Measurements from ENCODE around the gene EYA4. TPM values are rescaled to one million over a fixed set of nuclear protein-coding genes. Genes with fewer than 3 reads are reported as not detected.
A peak's percentile ranks its signal among the peaks of the same experiment; 100 is the strongest.

Gene EYA4
- polyA plus RNA-seq, 1 donor = 0.21 TPM

DNA sequence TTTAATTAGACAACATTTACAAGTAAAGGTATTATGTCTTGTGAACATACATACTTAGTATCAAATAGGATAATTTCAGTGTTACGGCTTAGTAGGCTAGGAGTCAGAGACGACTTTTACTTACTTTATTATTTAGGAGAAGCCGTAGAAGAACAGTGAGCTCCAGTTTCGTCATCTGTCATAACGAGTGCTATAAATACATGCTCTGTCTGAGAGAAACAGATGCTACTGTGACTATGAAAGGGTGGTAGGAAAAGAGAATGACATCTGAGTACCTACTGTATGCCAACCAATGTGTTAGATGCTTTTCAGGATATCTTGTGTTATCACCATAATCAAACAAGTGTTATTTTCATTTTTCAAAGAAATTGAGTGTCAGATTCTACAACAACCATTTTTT lies 119.0 kb downstream of the EYA4 start:
- H3K4me3 ChIP-seq (ENCODE audit: low read length) = no peak overlapping the region
- H3K9me3 ChIP-seq (ENCODE audit: control insufficient read depth, low read depth, low read length) = no peaks in the 10 kb centered on the region
- H3K36me3 ChIP-seq (ENCODE audit: control insufficient read depth, insufficient read depth, low read length) = no peaks in the 10 kb centered on the region
- H3K27me3 ChIP-seq (ENCODE audit: control insufficient read depth, insufficient read depth, low read length) = no peaks in the 10 kb centered on the region
- H3K27ac ChIP-seq (ENCODE audit: low read length) = no peak overlapping the region
- no CpG with 5 or more reads among the region's 5 CpGs for WGBS (ENCODE audit: insufficient coverage, low lambda C conversion rate)
- H3K4me1 ChIP-seq (ENCODE audit: control insufficient read depth, insufficient read depth, low read length) = no peaks in the 10 kb centered on the region
- DNase-seq = no peak

DNA sequence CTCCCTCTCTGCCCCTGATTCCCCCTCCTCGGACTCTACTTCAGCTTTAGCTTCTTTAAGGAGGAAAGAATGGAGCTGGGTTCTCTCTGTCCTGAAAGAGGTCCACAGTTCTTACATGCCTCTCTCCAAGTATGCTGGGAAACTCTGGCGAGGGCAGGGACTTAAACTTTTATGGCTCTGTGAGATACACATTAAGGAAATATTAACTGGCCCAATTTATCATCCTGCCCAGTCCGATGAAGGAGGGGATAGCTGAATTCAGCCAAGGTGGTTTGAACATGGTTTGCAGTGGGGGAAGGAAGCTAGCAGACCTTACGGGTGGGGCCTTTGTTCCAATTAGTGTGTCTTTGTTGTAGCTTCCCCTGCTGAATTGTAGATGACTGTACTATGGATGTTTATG lies 121.7 kb downstream of the EYA4 start:
- H3K9me3 ChIP-seq (ENCODE audit: control insufficient read depth, low read depth, low read length) = no peaks in the 10 kb centered on the region
- H3K4me3 ChIP-seq (ENCODE audit: low read length) = no peak overlapping the region
- H3K36me3 ChIP-seq (ENCODE audit: control insufficient read depth, insufficient read depth, low read length) = no peaks in the 10 kb centered on the region
- H3K27ac ChIP-seq (ENCODE audit: low read length) = no peak overlapping the region
- WGBS (ENCODE audit: insufficient coverage, low lambda C conversion rate) = 38% methylated on average over 1 of the region's 4 CpGs
- peak in 1 of 2 donors; percentile 17 for DNase-seq
- no peaks in the 10 kb centered on the region for H3K4me1 ChIP-seq (ENCODE audit: control insufficient read depth, insufficient read depth, low read length)
- H3K27me3 ChIP-seq (ENCODE audit: control insufficient read depth, insufficient read depth, low read length) = no peaks in the 10 kb centered on the region

DNA sequence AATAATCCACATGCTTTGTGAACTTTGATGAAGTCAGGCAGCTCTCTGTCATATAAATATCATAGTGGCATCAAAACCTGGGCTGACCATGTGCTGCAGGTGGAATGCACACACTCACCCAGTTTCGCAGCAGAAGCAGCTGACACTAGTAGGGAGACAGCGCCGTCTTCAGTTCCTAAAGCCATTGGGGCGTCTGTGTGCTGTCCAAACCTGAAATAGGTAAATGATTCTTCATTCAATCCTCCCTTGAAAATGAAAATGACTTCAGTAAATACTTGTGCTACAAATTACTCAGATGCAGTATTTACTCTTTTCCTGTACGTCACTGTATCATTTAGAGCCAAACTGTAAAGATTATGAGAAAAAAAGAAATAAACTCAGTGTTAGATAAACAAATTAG lies 127.5 kb downstream of the EYA4 start:
- Histone ChIP-seq H3K27me3 (ENCODE audit: control insufficient read depth, insufficient read depth, low read length) (peaks cover 2% of the 10 kb centered on the region), H3K4me3 (ENCODE audit: low read length) (no peak overlapping the region), H3K4me1 (ENCODE audit: control insufficient read depth, insufficient read depth, low read length) (no peaks in the 10 kb centered on the region), H3K9me3 (ENCODE audit: control insufficient read depth, low read depth, low read length) (no peaks in the 10 kb centered on the region), H3K27ac (ENCODE audit: low read length) (no peak overlapping the region), H3K36me3 (ENCODE audit: control insufficient read depth, insufficient read depth, low read length) (no peaks in the 10 kb centered on the region)
- no peak for DNase-seq
- WGBS (ENCODE audit: insufficient coverage, low lambda C conversion rate) = 0% methylated on average over 1 of the region's 5 CpGs

DNA sequence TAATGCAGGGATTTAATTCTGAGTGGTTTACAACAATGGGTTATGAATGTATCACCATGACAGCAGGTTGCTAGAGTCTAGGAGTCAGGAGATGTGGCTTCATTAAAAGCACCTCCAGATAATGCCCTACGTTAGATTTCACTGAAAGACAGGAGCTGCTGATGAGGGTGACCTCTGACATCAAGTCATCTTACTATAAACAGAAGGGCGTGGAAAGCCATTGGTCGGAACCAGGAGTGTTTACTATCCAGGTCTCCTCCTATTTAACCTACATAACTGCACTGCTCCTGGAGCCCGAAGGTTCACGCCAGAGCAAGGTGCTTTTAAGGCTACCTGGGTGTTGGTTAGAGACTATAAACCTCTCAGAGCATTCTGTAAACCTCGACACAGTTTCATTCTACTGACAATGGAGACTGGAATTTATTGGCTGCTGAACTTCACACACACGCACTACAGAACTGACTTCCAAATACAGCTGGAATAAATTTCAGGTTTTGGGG lies 128.7 kb downstream of the EYA4 start:
- no peaks in the 10 kb centered on the region for H3K36me3 ChIP-seq (ENCODE audit: control insufficient read depth, insufficient read depth, low read length)
- WGBS (ENCODE audit: insufficient coverage, low lambda C conversion rate) = no CpG with 5 or more reads among the region's 7 CpGs
- H3K27ac ChIP-seq (ENCODE audit: low read length) = no peak overlapping the region
- H3K4me1 ChIP-seq (ENCODE audit: control insufficient read depth, insufficient read depth, low read length) = no peaks in the 10 kb centered on the region
- no peaks in the 10 kb centered on the region for H3K9me3 ChIP-seq (ENCODE audit: control insufficient read depth, low read depth, low read length)
- no peak overlapping the region for H3K4me3 ChIP-seq (ENCODE audit: low read length)
- DNase-seq = no peak
- H3K27me3 ChIP-seq (ENCODE audit: control insufficient read depth, insufficient read depth, low read length) = peaks cover 2% of the 10 kb centered on the region

DNA sequence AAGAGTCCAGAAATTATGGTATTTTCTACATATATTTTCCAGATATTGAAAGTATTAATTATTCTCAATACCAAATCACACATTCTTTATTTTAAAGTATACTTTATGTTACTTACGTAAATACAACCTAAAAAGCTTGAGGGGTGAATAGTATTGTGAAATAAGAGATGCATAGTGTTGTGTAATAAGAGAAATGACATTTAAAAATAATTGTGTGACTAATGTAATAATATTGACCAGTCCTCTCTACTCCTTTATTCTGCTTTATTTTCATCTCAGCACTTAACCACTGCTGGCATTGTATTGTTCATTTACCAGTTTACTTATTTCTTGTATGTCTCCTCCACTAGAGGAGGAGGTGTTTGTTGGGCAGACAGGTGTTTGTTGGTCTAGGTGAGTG lies 135.6 kb downstream of the EYA4 start:
- no CpG with 5 or more reads among the region's 1 CpG for WGBS (ENCODE audit: insufficient coverage, low lambda C conversion rate)
- Histone ChIP-seq H3K27me3 (ENCODE audit: control insufficient read depth, insufficient read depth, low read length) (no peaks in the 10 kb centered on the region), H3K36me3 (ENCODE audit: control insufficient read depth, insufficient read depth, low read length) (no peaks in the 10 kb centered on the region), H3K4me1 (ENCODE audit: control insufficient read depth, insufficient read depth, low read length) (no peaks in the 10 kb centered on the region), H3K27ac (ENCODE audit: low read length) (no peak overlapping the region), H3K9me3 (ENCODE audit: control insufficient read depth, low read depth, low read length) (no peaks in the 10 kb centered on the region), H3K4me3 (ENCODE audit: low read length) (no peak overlapping the region)
- DNase-seq = no peak

DNA sequence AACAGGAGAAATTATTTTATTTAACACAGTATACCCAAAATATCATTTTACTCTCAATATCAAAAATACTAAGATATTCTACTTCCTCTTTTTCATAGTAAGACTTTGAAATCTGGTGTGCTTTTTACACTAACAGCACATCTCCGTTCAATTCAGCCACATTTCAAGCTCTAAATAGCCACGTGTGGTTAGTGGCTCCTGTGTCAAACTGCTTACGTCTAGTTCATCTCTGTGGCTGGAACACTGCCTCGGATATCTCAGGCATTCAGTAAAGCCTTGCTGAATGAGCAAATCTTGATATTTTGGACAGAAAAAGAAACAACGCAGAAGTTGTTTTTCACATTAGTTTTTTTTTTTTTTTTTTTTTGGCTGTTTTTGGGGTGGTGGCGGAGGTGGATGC lies 136.1 kb downstream of the EYA4 start:
- no peaks in the 10 kb centered on the region for H3K4me1 ChIP-seq (ENCODE audit: control insufficient read depth, insufficient read depth, low read length)
- H3K9me3 ChIP-seq (ENCODE audit: control insufficient read depth, low read depth, low read length) = no peaks in the 10 kb centered on the region
- no peaks in the 10 kb centered on the region for H3K36me3 ChIP-seq (ENCODE audit: control insufficient read depth, insufficient read depth, low read length)
- no peak overlapping the region for H3K4me3 ChIP-seq (ENCODE audit: low read length)
- no peak overlapping the region for H3K27ac ChIP-seq (ENCODE audit: low read length)
- no peak for DNase-seq
- H3K27me3 ChIP-seq (ENCODE audit: control insufficient read depth, insufficient read depth, low read length) = no peaks in the 10 kb centered on the region
- WGBS (ENCODE audit: insufficient coverage, low lambda C conversion rate) = 100% methylated on average over 1 of the region's 6 CpGs

DNA sequence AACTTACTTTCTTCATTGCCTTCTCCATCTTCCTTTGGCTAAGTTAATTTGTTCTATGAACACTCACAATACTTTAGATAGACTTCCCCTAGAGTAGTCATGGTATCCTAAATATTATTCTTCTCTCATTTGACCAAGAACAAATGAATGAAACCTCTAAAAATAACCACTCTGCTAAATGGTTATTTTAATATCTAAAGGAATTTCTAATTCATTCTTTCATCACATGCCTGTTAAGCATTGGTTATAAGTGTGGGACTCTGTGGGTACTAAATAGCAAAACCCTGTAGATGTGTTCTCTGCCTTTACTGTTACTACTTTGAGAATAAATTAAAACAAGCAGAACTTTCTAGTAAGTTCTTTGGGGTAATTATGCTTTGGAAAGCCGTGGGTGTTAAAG lies 138.9 kb downstream of the EYA4 start:
- DNase-seq = no peak
- no CpG with 5 or more reads among the region's 1 CpG for WGBS (ENCODE audit: insufficient coverage, low lambda C conversion rate)
- Histone ChIP-seq H3K4me1 (ENCODE audit: control insufficient read depth, insufficient read depth, low read length) (no peaks in the 10 kb centered on the region), H3K9me3 (ENCODE audit: control insufficient read depth, low read depth, low read length) (no peaks in the 10 kb centered on the region), H3K27me3 (ENCODE audit: control insufficient read depth, insufficient read depth, low read length) (no peaks in the 10 kb centered on the region), H3K27ac (ENCODE audit: low read length) (no peak overlapping the region), H3K4me3 (ENCODE audit: low read length) (no peak overlapping the region), H3K36me3 (ENCODE audit: control insufficient read depth, insufficient read depth, low read length) (no peaks in the 10 kb centered on the region)

DNA sequence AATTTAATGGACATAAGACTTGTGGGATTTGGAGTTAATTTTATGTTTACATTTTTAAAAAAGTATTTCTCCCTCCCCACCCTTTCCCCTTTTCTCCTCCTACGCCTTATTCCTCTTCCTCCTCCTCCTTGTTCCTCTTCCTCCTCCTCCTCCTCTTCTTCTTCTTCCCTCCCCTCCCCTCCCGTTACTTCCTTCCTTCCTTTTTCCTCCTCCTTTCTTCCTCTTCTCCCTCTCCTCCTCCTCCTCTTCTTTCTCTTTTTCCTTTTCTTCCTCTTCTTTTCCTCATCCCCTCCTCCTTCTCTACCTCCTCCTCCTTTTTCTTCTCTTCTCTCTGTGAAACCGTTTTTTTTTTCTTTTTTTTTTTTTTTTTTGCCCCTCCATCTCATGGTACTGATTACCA lies 139.6 kb downstream of the EYA4 start:
- no peak for DNase-seq
- WGBS (ENCODE audit: insufficient coverage, low lambda C conversion rate) = 74% methylated on average over 3 of the region's 3 CpGs
- Histone ChIP-seq H3K36me3 (ENCODE audit: control insufficient read depth, insufficient read depth, low read length) (no peaks in the 10 kb centered on the region), H3K4me1 (ENCODE audit: control insufficient read depth, insufficient read depth, low read length) (no peaks in the 10 kb centered on the region), H3K27ac (ENCODE audit: low read length) (no peak overlapping the region), H3K9me3 (ENCODE audit: control insufficient read depth, low read depth, low read length) (no peaks in the 10 kb centered on the region), H3K4me3 (ENCODE audit: low read length) (no peak overlapping the region), H3K27me3 (ENCODE audit: control insufficient read depth, insufficient read depth, low read length) (no peaks in the 10 kb centered on the region)

DNA sequence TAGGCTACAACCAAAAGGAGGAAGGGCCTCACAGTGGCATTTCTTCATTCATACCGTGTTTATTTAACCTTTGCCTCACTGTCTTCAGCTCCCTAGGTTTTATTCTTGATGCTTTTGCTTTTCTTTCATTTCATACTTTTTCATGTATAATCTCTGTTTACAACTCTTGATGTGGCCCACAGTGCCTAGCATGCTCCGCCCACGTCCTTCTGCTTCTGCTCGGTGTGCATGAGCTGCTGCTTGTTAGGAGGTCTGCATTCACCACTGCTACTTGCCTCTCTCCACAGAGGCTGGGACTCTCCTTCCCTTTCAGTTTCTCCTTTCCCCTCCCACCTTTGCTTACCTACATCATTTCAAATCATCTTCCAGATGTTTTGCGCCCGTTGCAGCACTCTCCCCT lies 147.6 kb downstream of the EYA4 start:
- H3K9me3 ChIP-seq (ENCODE audit: control insufficient read depth, low read depth, low read length) = no peaks in the 10 kb centered on the region
- no peak overlapping the region for H3K27ac ChIP-seq (ENCODE audit: low read length)
- H3K4me1 ChIP-seq (ENCODE audit: control insufficient read depth, insufficient read depth, low read length) = no peaks in the 10 kb centered on the region
- DNase-seq = no peak
- no peaks in the 10 kb centered on the region for H3K27me3 ChIP-seq (ENCODE audit: control insufficient read depth, insufficient read depth, low read length)
- no peak overlapping the region for H3K4me3 ChIP-seq (ENCODE audit: low read length)
- 100% methylated on average over 2 of the region's 6 CpGs for WGBS (ENCODE audit: insufficient coverage, low lambda C conversion rate)
- H3K36me3 ChIP-seq (ENCODE audit: control insufficient read depth, insufficient read depth, low read length) = no peaks in the 10 kb centered on the region

DNA sequence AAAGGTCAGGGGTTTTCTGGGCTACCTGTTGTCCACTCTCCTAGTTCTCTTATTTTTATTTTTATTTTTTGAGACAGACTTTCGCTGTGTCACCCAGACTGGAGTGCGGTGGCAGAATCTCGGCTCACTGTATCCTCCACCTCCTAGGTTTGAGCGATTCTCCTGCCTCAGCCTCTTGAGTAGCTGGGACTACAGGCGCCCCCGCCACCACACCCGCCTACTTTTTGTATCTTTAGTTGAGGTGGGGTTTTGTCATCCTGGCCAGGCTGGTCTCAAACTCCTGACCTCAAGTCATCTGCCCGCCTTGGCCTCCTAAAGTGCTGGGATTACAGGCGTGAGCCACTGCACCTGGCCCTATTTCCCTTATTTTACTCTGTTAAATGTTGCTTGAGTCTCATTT lies 149.0 kb downstream of the EYA4 start:
- no peaks in the 10 kb centered on the region for H3K36me3 ChIP-seq (ENCODE audit: control insufficient read depth, insufficient read depth, low read length)
- no peaks in the 10 kb centered on the region for H3K4me1 ChIP-seq (ENCODE audit: control insufficient read depth, insufficient read depth, low read length)
- H3K4me3 ChIP-seq (ENCODE audit: low read length) = no peak overlapping the region
- H3K27ac ChIP-seq (ENCODE audit: low read length) = no peak overlapping the region
- no peak for DNase-seq
- no peaks in the 10 kb centered on the region for H3K9me3 ChIP-seq (ENCODE audit: control insufficient read depth, low read depth, low read length)
- H3K27me3 ChIP-seq (ENCODE audit: control insufficient read depth, insufficient read depth, low read length) = no peaks in the 10 kb centered on the region
- 100% methylated on average over 1 of the region's 9 CpGs for WGBS (ENCODE audit: insufficient coverage, low lambda C conversion rate)

DNA sequence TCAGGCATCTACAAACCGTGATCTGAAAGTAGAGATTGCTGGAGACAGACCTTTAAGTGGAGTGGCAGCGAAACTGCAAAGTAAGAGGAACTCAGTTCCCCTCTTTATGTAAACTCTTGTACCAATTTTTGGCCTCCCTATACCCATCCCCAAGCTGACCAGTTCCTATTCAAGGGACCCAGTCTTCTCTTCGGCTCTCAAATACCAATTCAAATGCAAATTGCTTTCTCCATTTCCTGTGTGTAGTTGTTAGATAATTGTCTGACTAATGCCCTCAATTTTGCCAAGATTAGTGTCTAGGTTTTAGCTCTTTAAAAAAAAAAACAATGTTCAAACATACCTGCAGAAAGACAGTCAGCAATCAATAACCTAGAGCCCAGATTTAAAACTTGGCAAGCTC lies 150.9 kb downstream of the EYA4 start:
- Histone ChIP-seq H3K4me3 (ENCODE audit: low read length) (no peak overlapping the region), H3K27ac (ENCODE audit: low read length) (no peak overlapping the region), H3K9me3 (ENCODE audit: control insufficient read depth, low read depth, low read length) (no peaks in the 10 kb centered on the region), H3K4me1 (ENCODE audit: control insufficient read depth, insufficient read depth, low read length) (no peaks in the 10 kb centered on the region), H3K36me3 (ENCODE audit: control insufficient read depth, insufficient read depth, low read length) (no peaks in the 10 kb centered on the region), H3K27me3 (ENCODE audit: control insufficient read depth, insufficient read depth, low read length) (no peaks in the 10 kb centered on the region)
- DNase-seq = no peak
- WGBS (ENCODE audit: insufficient coverage, low lambda C conversion rate) = no CpG with 5 or more reads among the region's 3 CpGs

All from large intestine (tissue), 3 donors.